H9 (cell line): ENCODE results near the gene FOXD2. TPM values are rescaled to one million over a fixed set of nuclear protein-coding genes. Genes with fewer than 3 reads are reported as not detected.

Experiments used
- DNase-seq: peaks from one replicate; pipeline ENCODE4 v3.0.0-alpha.2; 2017
- H2AFZ ChIP-seq: one replicate; pipeline ENCODE4 v1.6.1; 2013; ENCODE audit warnings: mild to moderate bottlenecking, low read length, control low read depth, moderate library complexity
- H2AK5ac ChIP-seq: 2 replicates; pipeline ENCODE4 v1.6.1; 2013; ENCODE audit warnings: low read length, control low read depth, mixed read lengths; ENCODE audit not compliant: insufficient read length
- H2BK120ac ChIP-seq: one replicate; pipeline ENCODE4 v1.6.1; 2013; ENCODE audit warnings: low read depth, mild to moderate bottlenecking, low read length, control low read depth, inconsistent platforms; ENCODE audit not compliant: poor library complexity, severe bottlenecking
- H2BK12ac ChIP-seq: 2 replicates; pipeline ENCODE4 v1.6.1; 2013; ENCODE audit warnings: low read length, control low read depth, mixed read lengths, low read depth; ENCODE audit not compliant: insufficient read length
- H2BK15ac ChIP-seq: 2 replicates; pipeline ENCODE4 v1.6.1; 2013; ENCODE audit warnings: low read depth, low read length, control low read depth
- H2BK20ac ChIP-seq: one replicate; pipeline ENCODE4 v1.6.1; 2013; ENCODE audit warnings: low read depth, mild to moderate bottlenecking, low read length, control low read depth, inconsistent platforms; ENCODE audit not compliant: poor library complexity, severe bottlenecking
- H2BK5ac ChIP-seq: 2 replicates; pipeline ENCODE4 v1.6.1; 2013; ENCODE audit warnings: low read length, control low read depth, mixed read lengths; ENCODE audit not compliant: insufficient read length
- H3K14ac ChIP-seq: 2 replicates; pipeline ENCODE4 v1.6.1; 2013; ENCODE audit warnings: low read length, control low read depth; ENCODE audit not compliant: insufficient read depth
- H3K18ac ChIP-seq: 2 replicates; pipeline ENCODE4 v1.6.1; 2013; ENCODE audit warnings: low read depth, mild to moderate bottlenecking, mixed read lengths, low read length, control low read depth; ENCODE audit not compliant: insufficient read length
- H3K23ac ChIP-seq: 2 replicates; pipeline ENCODE4 v1.6.1; 2013; ENCODE audit warnings: low read length, control low read depth, mixed read lengths, low read depth; ENCODE audit not compliant: insufficient read length
- H3K23me2 ChIP-seq: 2 replicates; pipeline ENCODE4 v1.6.1; 2013; ENCODE audit warnings: low read depth, mild to moderate bottlenecking, mixed read lengths, low read length, control low read depth; ENCODE audit not compliant: insufficient read length, poor library complexity, severe bottlenecking
- H3K27ac ChIP-seq: 2 replicates; pipeline ENCODE4 v1.5.1; 2013; ENCODE audit warnings: low read length, control low read depth, mixed read lengths, low read depth; ENCODE audit not compliant: insufficient read length
- H3K27me3 ChIP-seq: 2 replicates; pipeline ENCODE4 v1.6.1; 2013; ENCODE audit warnings: low read length, control low read depth, inconsistent platforms; ENCODE audit not compliant: insufficient read depth
- H3K4ac ChIP-seq: 2 replicates; pipeline ENCODE4 v1.6.1; 2013; ENCODE audit warnings: low read depth, mild to moderate bottlenecking, control low read depth, inconsistent platforms, low read length, moderate library complexity
- H3K4me1 ChIP-seq: 2 replicates; pipeline ENCODE4 v1.6.1; 2013; ENCODE audit warnings: low read length, control low read depth, inconsistent platforms; ENCODE audit not compliant: insufficient read depth
- H3K4me2 ChIP-seq: 2 replicates; pipeline ENCODE4 v1.6.1; 2013; ENCODE audit warnings: low read length, control low read depth, mixed read lengths; ENCODE audit not compliant: insufficient read length, insufficient read depth
- H3K56ac ChIP-seq: 2 replicates; pipeline ENCODE4 v1.6.1; 2013; ENCODE audit warnings: low read depth, mild to moderate bottlenecking, mixed read lengths, low read length, control low read depth; ENCODE audit not compliant: insufficient read length
- H3K79me1 ChIP-seq: 2 replicates; pipeline ENCODE4 v1.6.1; 2013; ENCODE audit warnings: low read depth, mild to moderate bottlenecking, moderate library complexity, low read length, control low read depth, inconsistent platforms; ENCODE audit not compliant: insufficient read depth, poor library complexity, severe bottlenecking
- H3K79me2 ChIP-seq: 2 replicates; pipeline ENCODE4 v1.6.1; 2013; ENCODE audit warnings: low read length, control low read depth, inconsistent platforms; ENCODE audit not compliant: insufficient read depth
- H3K9ac ChIP-seq: 2 replicates; pipeline ENCODE4 v1.6.1; 2013; ENCODE audit warnings: low read length, control low read depth, mixed read lengths; ENCODE audit not compliant: insufficient read length; ENCODE audit errors: extremely low read depth
- H3K9me3 ChIP-seq: one replicate; pipeline ENCODE4 v1.6.1; 2013; ENCODE audit warnings: low read depth, low read length, inconsistent platforms; ENCODE audit not compliant: control insufficient read depth
- H3T11ph ChIP-seq: one replicate; pipeline ENCODE4 v1.6.1; 2013; ENCODE audit warnings: mild to moderate bottlenecking, low read length, control low read depth, inconsistent platforms
- H4K20me1 ChIP-seq: one replicate; pipeline ENCODE4 v1.6.1; 2013; ENCODE audit not compliant: control insufficient read depth, insufficient read length, insufficient read depth
- H4K5ac ChIP-seq: 2 replicates; pipeline ENCODE4 v1.6.1; 2013; ENCODE audit warnings: low read depth, mild to moderate bottlenecking, mixed read lengths, low read length, control low read depth; ENCODE audit not compliant: insufficient read length
- H4K8ac ChIP-seq: replicated peaks from 2 replicates; pipeline ENCODE4 v1.6.1; 2013; ENCODE audit warnings: low read length, control low read depth, mixed read lengths, low read depth; ENCODE audit not compliant: insufficient read length
- H4K91ac ChIP-seq: 2 replicates; pipeline ENCODE4 v1.6.1; 2013; ENCODE audit warnings: low read depth, mild to moderate bottlenecking, moderate library complexity, mixed read lengths, low read length, control low read depth; ENCODE audit not compliant: insufficient read length
- H3K27ac Mint-ChIP-seq, 3 experiments: 2 replicates in 2 of 3; 3 replicates in 1 of 3; pipeline ENCODE4 v1.8.0; 2020 to 2021; ENCODE audit warnings: mixed read lengths in 3 of 3, mild to moderate bottlenecking in 1 of 3, moderate library complexity in 1 of 3
- H3K27me3 Mint-ChIP-seq: 2 replicates; pipeline ENCODE4 v1.8.0; 2021; ENCODE audit warnings: low read depth, mild to moderate bottlenecking, moderate library complexity, mixed read lengths
- H3K36me3 Mint-ChIP-seq, 3 experiments: 2 replicates in 2 of 3; 3 replicates in 1 of 3; pipeline ENCODE4 v1.8.0; 2020 to 2021; ENCODE audit warnings: low read depth in 3 of 3, mixed read lengths in 3 of 3; ENCODE audit not compliant: insufficient read depth in 1 of 3
- H3K4me1 Mint-ChIP-seq, 2 experiments: 2 replicates each; pipeline ENCODE4 v1.8.0; 2020; ENCODE audit warnings: mixed read lengths in 2 of 2
- H3K4me3 Mint-ChIP-seq, 2 experiments: 2 replicates in 1 of 2; 3 replicates in 1 of 2; pipeline ENCODE4 v1.8.0; 2020 to 2021; ENCODE audit warnings: mild to moderate bottlenecking in 2 of 2, mixed read lengths in 2 of 2, moderate library complexity in 1 of 2
- H3K9me3 Mint-ChIP-seq, 2 experiments: 2 replicates in 1 of 2; 3 replicates in 1 of 2; pipeline ENCODE4 v1.8.0; 2020; ENCODE audit warnings: mild to moderate bottlenecking in 2 of 2, mixed read lengths in 2 of 2, moderate library complexity in 1 of 2
- WGBS: extraction: QIAGEN DNeasy Blood & Tissue Kit; methylation state at CpG from one replicate; pipeline ENCODE4 v1.1.7; 2013; ENCODE audit warnings: missing lambda C conversion rate, low lambda C conversion rate, mixed read lengths; ENCODE audit not compliant: insufficient read length; ENCODE audit errors: extremely low coverage; 5-methylcytosine and 5-hydroxymethylcytosine counted together
- total RNA-seq: library from RNA; stranded (reverse); gene quantifications from 2 replicates; pipeline ENCODE4 v1.2.1, GENCODE V29; 2021
- TF ChIP-seq, protein P1 (sequence below): fragments of 200-600 bp; sonication (generic); conservative IDR thresholded peaks from 3 replicates; pipeline ENCODE4 v1.8.0; 2021; ENCODE audit warnings: antibody characterized with exemption, mild to moderate bottlenecking

The FOXD2 gene
- total RNA-seq, 1 experiment from 2014 or later, result not detected

- H3K9me3 Mint-ChIP-seq, result peaks cover 0 to 9% of the 10 kb centered on the region in 2 experiments; a peak in 2 of 5 replicates
- no CpG with 5 or more reads among the region's 6 CpGs for WGBS
- Histone ChIP-seq H4K8ac (no peak overlapping the region), H2BK12ac (no peak overlapping the region), H3K9me3 (no peaks in the 10 kb centered on the region), H2AFZ (no peak overlapping the region), H3K4me2 (no peak overlapping the region), H3K23ac (no peak overlapping the region), H2AK5ac (no peak overlapping the region), H3K4me1 (no peaks in the 10 kb centered on the region), H3K18ac (no peak overlapping the region), H4K91ac (no peak overlapping the region), H4K20me1 (no peaks in the 10 kb centered on the region), H3K79me1 (no peaks in the 10 kb centered on the region), H2BK15ac (no peak overlapping the region), H2BK120ac (no peak overlapping the region), H2BK5ac (no peak overlapping the region), H3T11ph (no peak overlapping the region), H3K79me2 (no peaks in the 10 kb centered on the region), H3K23me2 (no peaks in the 10 kb centered on the region), H3K4ac (no peak overlapping the region), H4K5ac (no peak overlapping the region), H3K27me3 (peaks cover 54% of the 10 kb centered on the region), H2BK20ac (no peak overlapping the region), H3K56ac (no peak overlapping the region), H3K27ac (no peak overlapping the region), H3K14ac (no peak overlapping the region), H3K9ac (no peak overlapping the region)
- H3K36me3 Mint-ChIP-seq, result peaks cover 0 to 5% (median 0%) of the 10 kb centered on the region in 3 experiments; a peak in 1 of 7 replicates
- TF ChIP-seq, protein P1, sequence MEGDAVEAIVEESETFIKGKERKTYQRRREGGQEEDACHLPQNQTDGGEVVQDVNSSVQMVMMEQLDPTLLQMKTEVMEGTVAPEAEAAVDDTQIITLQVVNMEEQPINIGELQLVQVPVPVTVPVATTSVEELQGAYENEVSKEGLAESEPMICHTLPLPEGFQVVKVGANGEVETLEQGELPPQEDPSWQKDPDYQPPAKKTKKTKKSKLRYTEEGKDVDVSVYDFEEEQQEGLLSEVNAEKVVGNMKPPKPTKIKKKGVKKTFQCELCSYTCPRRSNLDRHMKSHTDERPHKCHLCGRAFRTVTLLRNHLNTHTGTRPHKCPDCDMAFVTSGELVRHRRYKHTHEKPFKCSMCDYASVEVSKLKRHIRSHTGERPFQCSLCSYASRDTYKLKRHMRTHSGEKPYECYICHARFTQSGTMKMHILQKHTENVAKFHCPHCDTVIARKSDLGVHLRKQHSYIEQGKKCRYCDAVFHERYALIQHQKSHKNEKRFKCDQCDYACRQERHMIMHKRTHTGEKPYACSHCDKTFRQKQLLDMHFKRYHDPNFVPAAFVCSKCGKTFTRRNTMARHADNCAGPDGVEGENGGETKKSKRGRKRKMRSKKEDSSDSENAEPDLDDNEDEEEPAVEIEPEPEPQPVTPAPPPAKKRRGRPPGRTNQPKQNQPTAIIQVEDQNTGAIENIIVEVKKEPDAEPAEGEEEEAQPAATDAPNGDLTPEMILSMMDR, result no peak
- peaks cover 5 to 14% of the 10 kb centered on the region in 2 experiments; a peak in 3 of 4 replicates for H3K4me1 Mint-ChIP-seq
- no peak overlapping the region for H3K4me3 Mint-ChIP-seq
- no peak overlapping the region for H3K27ac Mint-ChIP-seq
- H3K27me3 Mint-ChIP-seq, result peaks cover 95% of the 10 kb centered on the region
- no peak for DNase-seq
These were observed 19.0 kb upstream of the FOXD2 start for GRCh38 chr1:47418681-47419325.
